Nephron progenitor cell (in vitro differentiated cells): ENCODE results near the gene FAM171A2.

Experiments used
- DNase-seq: peaks from one replicate; pipeline ENCODE4 v3.0.0; 2021
- H3K27ac Mint-ChIP-seq: 2 replicates; pipeline ENCODE4 v1.8.0; 2021; ENCODE audit warnings: mild to moderate bottlenecking, moderate library complexity, mixed read lengths
- H3K27me3 Mint-ChIP-seq: 2 replicates; pipeline ENCODE4 v1.8.0; 2021; ENCODE audit warnings: mild to moderate bottlenecking, low read depth, mixed read lengths; ENCODE audit not compliant: poor library complexity
- H3K36me3 Mint-ChIP-seq: 2 replicates; pipeline ENCODE4 v1.8.0; 2021; ENCODE audit warnings: low read depth, mixed read lengths
- H3K4me1 Mint-ChIP-seq: 2 replicates; pipeline ENCODE4 v1.8.0; 2021; ENCODE audit warnings: mixed read lengths
- H3K4me3 Mint-ChIP-seq: 2 replicates; pipeline ENCODE4 v1.8.0; 2021; ENCODE audit warnings: mild to moderate bottlenecking, moderate library complexity, mixed read lengths
- H3K9me3 Mint-ChIP-seq: 2 replicates; pipeline ENCODE4 v1.8.0; 2021; ENCODE audit warnings: mild to moderate bottlenecking, moderate library complexity, mixed read lengths
- CTCF ChIP-seq: fragments of 200-600 bp; sonication (generic); IDR thresholded peaks from 2 replicates; pipeline ENCODE4 v1.5.0; 2021; ENCODE audit warnings: antibody characterized with exemption

Gene FAM171A2

DNA sequence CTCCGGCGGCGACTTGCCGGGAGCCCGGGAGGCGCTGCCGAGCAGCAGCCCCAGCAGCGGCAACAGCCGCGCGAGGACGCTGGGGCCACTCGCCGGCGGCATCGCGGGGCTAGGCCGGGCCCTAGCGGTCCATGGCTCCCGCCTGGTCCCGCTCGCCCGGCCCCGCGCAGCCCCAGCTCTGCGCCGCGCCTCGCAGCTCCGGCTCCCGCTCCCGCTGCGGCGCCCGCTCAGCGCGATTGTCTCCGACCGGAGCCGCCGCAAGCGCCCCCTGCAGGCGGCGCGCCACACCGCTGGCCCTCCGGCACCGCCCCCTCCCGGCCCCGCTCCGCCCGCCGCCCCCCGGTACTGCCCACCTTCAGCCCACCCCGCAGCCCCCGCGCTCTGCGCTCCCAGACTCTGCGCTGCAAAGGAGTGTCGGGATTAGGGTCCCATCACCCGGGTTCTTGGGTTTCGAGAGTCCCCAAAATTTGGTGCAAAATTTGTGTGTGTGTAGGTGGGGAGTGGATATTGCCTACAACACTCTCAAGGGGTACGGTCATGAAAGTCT is at the start of gene FAM171A2:
Gene FAM171A2 (minus strand): TSS at position 241 of the 547 bp plus-strand sequence. CDS start 139 bp downstream, at position 102.
- H3K27ac Mint-ChIP-seq: no peak within 1 kb of the TSS
- peaks cover 46% of the 10 kb centered on the region for H3K4me1 Mint-ChIP-seq
- H3K27me3 Mint-ChIP-seq: peaks cover 28% of the 10 kb centered on the region
- DNase-seq: peak; percentile 91
- peak within 1 kb of the TSS; percentile 87 for H3K4me3 Mint-ChIP-seq
- H3K9me3 Mint-ChIP-seq: peaks cover 3% of the 10 kb centered on the region
- TF ChIP-seq CTCF: no peak
- H3K36me3 Mint-ChIP-seq: peaks cover 5% of the 10 kb centered on the region

- Mint-ChIP-seq H3K4me3 (no peak overlapping the region), H3K27me3 (no peaks in the 10 kb centered on the region), H3K36me3 (peaks cover 37% of the 10 kb centered on the region), H3K4me1 (no peaks in the 10 kb centered on the region), H3K9me3 (no peaks in the 10 kb centered on the region), H3K27ac (peak overlapping the region; percentile 42)
- TF ChIP-seq CTCF: no peak
- no peak for DNase-seq
These were observed 45.8 kb upstream of the FAM171A2 start for GRCh38 chr17:44409309-44410028.

DNA sequence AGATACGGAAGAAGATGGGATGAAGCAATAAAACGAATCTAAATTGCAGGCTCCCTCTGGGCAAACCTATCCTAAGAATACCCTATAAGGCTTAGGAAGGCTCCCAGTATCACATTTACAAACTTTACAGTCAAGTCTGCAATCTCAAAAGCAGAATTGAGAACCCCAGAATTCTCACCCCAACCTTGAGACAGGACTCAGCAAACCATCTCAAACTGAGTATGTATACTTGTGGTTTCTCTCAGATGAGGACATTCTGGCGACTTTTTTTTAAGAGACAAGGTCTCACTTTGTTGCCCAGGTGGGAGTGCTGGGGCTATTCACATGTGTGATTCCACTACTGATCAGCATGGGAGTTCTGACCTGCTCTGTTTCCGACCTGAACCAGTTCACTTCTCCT is 45.1 kb upstream of the FAM171A2 start:
- H3K27me3 Mint-ChIP-seq: no peaks in the 10 kb centered on the region
- DNase-seq: no peak
- no peaks in the 10 kb centered on the region for H3K4me1 Mint-ChIP-seq
- H3K36me3 Mint-ChIP-seq: peaks cover 35% of the 10 kb centered on the region
- TF ChIP-seq CTCF: no peak
- H3K27ac Mint-ChIP-seq: peak overlapping the region; percentile 42
- H3K9me3 Mint-ChIP-seq: no peaks in the 10 kb centered on the region
- H3K4me3 Mint-ChIP-seq: no peak overlapping the region

- Mint-ChIP-seq H3K27me3 (no peaks in the 10 kb centered on the region), H3K36me3 (peaks cover 64% of the 10 kb centered on the region), H3K9me3 (no peaks in the 10 kb centered on the region), H3K4me3 (no peak overlapping the region), H3K4me1 (no peaks in the 10 kb centered on the region), H3K27ac (no peak overlapping the region)
- no peak for DNase-seq
- no peak for TF ChIP-seq CTCF
These were observed 39.0 kb upstream of the FAM171A2 start for GRCh38 chr17:44402564-44403172.

DNA sequence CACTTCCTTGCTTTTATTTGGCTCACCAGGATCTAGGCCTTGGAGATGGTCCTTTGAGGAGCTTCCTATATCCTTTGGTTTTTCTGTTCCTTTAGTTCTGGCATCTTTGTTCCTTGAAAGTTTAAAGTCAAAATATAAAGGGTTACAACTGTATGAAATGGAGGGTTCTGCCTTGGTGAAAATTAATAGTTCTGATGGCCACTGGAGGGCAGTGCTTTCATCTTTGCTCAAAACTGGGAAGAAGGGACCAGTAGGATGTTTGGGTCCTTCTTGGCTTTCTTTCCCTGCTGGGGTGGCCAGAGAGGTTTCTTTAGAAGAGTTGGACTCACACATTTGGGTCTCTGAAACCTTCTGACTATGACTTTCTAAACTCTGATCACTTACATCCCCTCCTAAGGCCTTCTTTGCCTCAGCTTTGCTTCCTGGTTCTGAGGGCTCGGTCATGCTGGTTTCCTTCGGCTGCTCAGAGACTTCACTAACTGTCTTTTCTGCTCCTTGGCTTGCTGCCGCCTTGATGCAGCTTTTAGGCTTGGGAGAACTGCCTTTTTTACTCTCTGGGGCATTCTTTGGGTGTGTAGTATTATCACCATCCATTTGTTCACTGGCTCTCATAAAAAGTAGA is 36.7 kb upstream of the FAM171A2 start:
- Mint-ChIP-seq H3K4me3 (no peak overlapping the region), H3K27ac (peak overlapping the region; percentile 19), H3K27me3 (no peaks in the 10 kb centered on the region), H3K9me3 (no peaks in the 10 kb centered on the region), H3K36me3 (peaks cover 66% of the 10 kb centered on the region), H3K4me1 (no peaks in the 10 kb centered on the region)
- TF ChIP-seq CTCF: peak; percentile 30
- no peak for DNase-seq
